Right lobe of liver (tissue), 4 donors: ENCODE results near the gene RANBP17.

Experiments used
- CTCF ChIP-seq, 4 donors: fragments of 200-600 bp in 3 of 4; fragments of 450-650 bp in 1 of 4; IDR thresholded peaks; one replicate each; pipeline versions ENCODE4 v1.5.1 to v1.8.0; 2016 to 2022; ENCODE audit warnings: antibody characterized with exemption in 4 of 4, mild to moderate bottlenecking in 2 of 4
- POLR2A ChIP-seq: fragments of 450-650 bp; IDR thresholded peaks from one replicate; pipeline ENCODE4 v1.6.1; 2017; ENCODE audit warnings: antibody characterized with exemption, mild to moderate bottlenecking
- donor health status: DM: no; HTN: no; CAD: no.
- donor health status: DM: no; HTN: no; CAD: no.
- donor health status: DM: no; HTN: yes; CAD: no.

- TF ChIP-seq POLR2A: no peak
- TF ChIP-seq CTCF (IDR thresholded peaks at IDR 0.05): no peak
Observed at GRCh38 chr5:171315925-171316257, 454.1 kb downstream of the RANBP17 start.
